Embryonic facial prominence (tissue), 1 donor: ENCODE measurements around the gene OR8H1.

ENCODE experiments used
- DNase-seq: peaks from one replicate; pipeline ENCODE4 v3.0.0-alpha.2; 2016; ENCODE audit errors: extremely low spot score

Gene OR8H1

GRCh38 chr11:56292154-56292553 is at the start of gene OR8H1:
OR8H1 (minus strand) TSS chr11:56292254; CDS start chr11:56291062, 1,192 bp downstream.
- no peak for DNase-seq

GRCh38 chr11:56340289-56340688 is 48.2 kb upstream of the OR8H1 start:
- DNase-seq = no peak

- DNase-seq = no peak
Observed at GRCh38 chr11:56333156-56333555, 41.1 kb upstream of the OR8H1 start.

GRCh38 chr11:56331861-56332491 is 39.9 kb upstream of the OR8H1 start:
- DNase-seq = no peak

GRCh38 chr11:56314844-56315243 is 22.8 kb upstream of the OR8H1 start, which contains the start of gene OR8K3:
OR8K3 (plus strand) TSS chr11:56315144; CDS start chr11:56318307, 3,163 bp downstream.
- no peak for DNase-seq

- no peak for DNase-seq
Observed at GRCh38 chr11:56307836-56308235, 15.8 kb upstream of the OR8H1 start.

- DNase-seq = no peak
Observed at GRCh38 chr11:56296898-56297297, 4.8 kb upstream of the OR8H1 start.

GRCh38 chr11:56273854-56274253 is 18.2 kb downstream of the OR8H1 start, which contains the start of gene OR5T1:
OR5T1 (plus strand) TSS chr11:56274154; CDS start chr11:56275639, 1,485 bp downstream.
- no peak for DNase-seq

GRCh38 chr11:56271092-56271491 is 21.0 kb downstream of the OR8H1 start:
- no peak for DNase-seq

- DNase-seq = no peak
Observed at GRCh38 chr11:56251954-56252353, 40.1 kb downstream of the OR8H1 start, which contains the start of gene OR5T3. OR5T3 (plus strand) TSS chr11:56252254; CDS start chr11:56252254, 0 bp downstream.
